Activated T-cell treated with anti-CD3 and anti-CD28 coated beads, Interleukin-2, amount 50 U/mL, for 4 hours (primary cell): ENCODE results near the gene NOS1AP. TPM values are rescaled to one million over a fixed set of nuclear protein-coding genes. Genes with fewer than 3 reads are reported as not detected.
"Not testable (repeated sequence)": the region's sequence is repeated elsewhere in the genome, so short reads cannot be mapped to it uniquely, and the experiment has no call there.

ENCODE experiments used
- ATAC-seq, 2 donors: fragments of 200-7000 bp; cut with Tn5 transposase; one replicate each; pipeline ENCODE4 v1.10.0; 2021
- DNase-seq: peaks from one replicate; pipeline ENCODE4 v3.0.0-alpha.2; 2020
- H3K27me3 Mint-ChIP-seq: one replicate; pipeline ENCODE4 v1.8.0; 2021; ENCODE audit warnings: low read depth, mixed read lengths
- H3K36me3 Mint-ChIP-seq: one replicate; pipeline ENCODE4 v1.8.0; 2022; ENCODE audit warnings: mixed read lengths; ENCODE audit not compliant: insufficient read depth
- H3K4me1 Mint-ChIP-seq: one replicate; pipeline ENCODE4 v1.8.0; 2021; ENCODE audit warnings: low read depth, mixed read lengths
- H3K4me3 Mint-ChIP-seq: one replicate; pipeline ENCODE4 v1.8.0; 2021; ENCODE audit warnings: mild to moderate bottlenecking, moderate library complexity, mixed read lengths
- H3K9me3 Mint-ChIP-seq: one replicate; pipeline ENCODE4 v1.8.0; 2021; ENCODE audit warnings: mixed read lengths
- total RNA-seq, 3 donors: library from RNA; stranded (reverse); gene quantifications; one replicate each; pipeline ENCODE4 v1.2.1, GENCODE V29; 2021

NOS1AP gene
- total RNA-seq, 3 donors from 2014 or later = 0.05 to 0.37 (median 0.13) TPM

- Mint-ChIP-seq H3K4me1 (no peaks in the 10 kb centered on the region), H3K4me3 (no peak overlapping the region), H3K27me3 (peaks cover 28% of the 10 kb centered on the region), H3K36me3 (no peaks in the 10 kb centered on the region), H3K9me3 (no peaks in the 10 kb centered on the region)
- no peak for DNase-seq
- no peak for ATAC-seq
Measured at GRCh38 chr1:162166917-162167615, 97.6 kb downstream of the NOS1AP start.

- H3K4me3 Mint-ChIP-seq = no peak overlapping the region
Measured at GRCh38 chr1:162168261-162168660, 98.8 kb downstream of the NOS1AP start.

GRCh38 chr1:162169031-162169790 is 99.7 kb downstream of the NOS1AP start:
- H3K36me3 Mint-ChIP-seq = no peaks in the 10 kb centered on the region

More at GRCh38 chr1:162168261-162168660, 98.8 kb downstream of the NOS1AP start:
- Mint-ChIP-seq H3K36me3 (no peaks in the 10 kb centered on the region), H3K27me3 (peaks cover 27% of the 10 kb centered on the region), H3K4me1 (no peaks in the 10 kb centered on the region), H3K9me3 (no peaks in the 10 kb centered on the region)
- ATAC-seq (no peak), DNase-seq (no peak)

DNA sequence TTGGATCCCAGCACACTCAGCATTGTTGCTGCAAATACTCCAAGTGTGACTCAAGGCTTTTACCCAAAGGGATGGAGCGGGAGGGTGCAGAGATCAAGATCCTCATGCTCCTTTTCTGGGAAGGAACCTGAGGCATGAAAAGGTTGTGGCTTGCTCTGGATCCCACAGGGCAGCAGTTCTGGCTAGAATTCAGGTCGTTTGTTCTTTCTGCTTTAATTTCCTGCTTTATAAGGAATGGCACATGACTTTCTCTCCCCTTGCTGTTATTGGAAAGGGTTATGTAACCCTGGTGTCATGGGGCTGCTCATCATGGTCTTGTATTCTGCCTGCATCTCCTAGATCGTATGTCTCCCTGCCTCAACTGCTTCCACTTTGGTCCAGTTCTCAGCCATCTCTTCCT is 101.6 kb downstream of the NOS1AP start:
- no peaks in the 10 kb centered on the region for H3K9me3 Mint-ChIP-seq
- H3K4me1 Mint-ChIP-seq = no peaks in the 10 kb centered on the region
- ATAC-seq = no peak
- no peak overlapping the region for H3K4me3 Mint-ChIP-seq
- no peaks in the 10 kb centered on the region for H3K36me3 Mint-ChIP-seq
- DNase-seq = no peak
- peaks cover 13% of the 10 kb centered on the region for H3K27me3 Mint-ChIP-seq

More at GRCh38 chr1:162169031-162169790, 99.7 kb downstream of the NOS1AP start:
- DNase-seq = no peak
- H3K9me3 Mint-ChIP-seq = no peaks in the 10 kb centered on the region
- peaks cover 25% of the 10 kb centered on the region for H3K27me3 Mint-ChIP-seq
- no peaks in the 10 kb centered on the region for H3K4me1 Mint-ChIP-seq
- no peak overlapping the region for H3K4me3 Mint-ChIP-seq
- no peak for ATAC-seq

DNA sequence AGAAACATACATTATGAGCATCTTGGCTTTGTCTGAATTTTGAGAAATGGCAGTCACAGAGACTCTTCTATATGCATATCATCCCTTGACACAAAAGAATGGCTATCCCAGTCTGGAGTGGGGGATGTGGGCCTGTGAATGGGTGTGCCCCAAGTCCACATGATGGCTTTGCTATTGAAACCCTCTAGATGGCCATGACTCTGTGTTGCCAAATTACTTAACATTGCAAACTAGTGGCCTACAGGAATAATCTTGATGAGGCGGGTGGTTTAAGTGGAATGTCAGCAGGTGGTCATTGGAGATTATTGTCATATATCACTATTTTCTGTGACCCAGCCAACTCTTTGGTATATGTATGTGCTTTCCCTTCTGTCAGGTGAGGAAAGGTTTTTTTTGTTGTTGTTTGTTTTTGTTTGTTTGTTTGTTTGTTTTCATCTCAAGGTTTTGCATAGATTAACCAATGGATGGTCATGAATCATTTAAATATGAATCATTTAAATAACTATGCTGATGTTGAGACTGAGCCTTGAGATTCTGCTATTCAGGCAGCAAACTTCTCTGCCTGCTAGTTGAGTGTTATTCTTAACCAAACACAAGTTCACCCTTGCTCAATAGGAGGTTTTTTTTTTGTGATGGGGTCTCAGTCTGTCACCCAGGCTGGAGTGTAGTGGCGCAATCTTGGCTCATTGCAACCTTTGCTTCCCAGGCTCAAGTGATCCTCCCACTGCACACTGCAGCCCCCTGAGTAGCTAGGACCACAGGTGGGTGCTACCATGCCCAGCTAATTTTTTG is 103.0 kb downstream of the NOS1AP start:
- no peaks in the 10 kb centered on the region for H3K9me3 Mint-ChIP-seq
- ATAC-seq = no peak
- no peaks in the 10 kb centered on the region for H3K36me3 Mint-ChIP-seq
- DNase-seq = no peak
- H3K27me3 Mint-ChIP-seq = peaks cover 10% of the 10 kb centered on the region
- no peak overlapping the region for H3K4me3 Mint-ChIP-seq
- no peaks in the 10 kb centered on the region for H3K4me1 Mint-ChIP-seq

GRCh38 chr1:162173607-162174006 is 104.1 kb downstream of the NOS1AP start:
- not testable (repeated sequence) for H3K9me3 Mint-ChIP-seq, DNase-seq, ATAC-seq, H3K4me3 Mint-ChIP-seq, H3K36me3 Mint-ChIP-seq, H3K4me1 Mint-ChIP-seq
- H3K27me3 Mint-ChIP-seq = peaks cover 10% of the 10 kb centered on the region

DNA sequence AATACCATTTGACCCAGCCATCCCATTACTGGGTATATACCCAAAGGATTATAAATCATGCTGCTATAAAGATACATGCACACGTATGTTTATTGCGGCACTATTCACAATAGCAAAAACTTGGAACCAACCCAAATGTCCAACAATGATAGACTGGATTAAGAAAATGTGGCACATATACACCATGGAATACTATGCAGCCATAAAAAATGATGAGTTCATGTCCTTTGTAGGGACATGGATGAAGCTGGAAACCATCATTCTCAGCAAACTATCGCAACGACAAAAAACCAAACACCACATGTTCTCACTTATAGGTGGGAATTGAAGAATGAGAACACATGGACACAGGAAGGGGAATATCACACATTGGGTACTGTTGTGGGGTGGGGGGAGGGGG is 104.5 kb downstream of the NOS1AP start:
- not testable (repeated sequence) for H3K36me3 Mint-ChIP-seq, H3K4me1 Mint-ChIP-seq, H3K4me3 Mint-ChIP-seq, DNase-seq, H3K9me3 Mint-ChIP-seq, H3K27me3 Mint-ChIP-seq, ATAC-seq

DNA sequence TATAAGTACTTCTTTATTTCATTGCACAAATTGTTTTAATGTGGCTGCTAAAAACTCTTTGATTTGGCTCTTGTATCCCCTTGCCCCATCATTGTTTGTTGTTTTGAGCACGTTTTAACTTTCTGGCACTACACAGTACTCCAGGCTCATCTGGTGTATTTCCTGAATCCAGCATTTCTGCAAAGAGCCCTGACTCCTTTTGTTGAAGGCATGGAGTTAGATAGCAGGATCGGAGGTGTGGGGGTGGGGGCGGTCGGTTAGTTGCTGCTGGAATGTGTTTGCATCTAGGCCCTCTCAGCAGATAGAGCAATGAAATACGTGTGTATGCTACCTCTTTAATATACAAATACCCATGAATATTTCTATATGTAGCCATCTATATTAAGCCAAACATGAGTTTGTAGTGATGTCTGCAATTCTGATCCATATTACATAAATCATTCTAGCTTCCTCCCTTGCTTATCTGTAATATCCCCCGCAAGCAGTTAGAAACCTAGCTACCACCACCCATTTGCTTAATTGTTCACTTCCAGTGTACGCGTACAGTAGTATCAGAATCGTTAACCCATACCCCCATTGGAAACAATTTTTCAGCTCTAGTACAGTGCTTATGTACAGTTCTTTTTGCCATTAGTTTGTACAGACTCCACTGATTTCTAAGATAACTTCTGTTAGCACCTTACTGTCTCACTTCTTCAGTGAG is 106.0 kb downstream of the NOS1AP start:
- H3K36me3 Mint-ChIP-seq = no peaks in the 10 kb centered on the region
- H3K27me3 Mint-ChIP-seq = peaks cover 7% of the 10 kb centered on the region
- ATAC-seq (no peak), DNase-seq (no peak)
- H3K4me3 Mint-ChIP-seq = no peak overlapping the region
- H3K4me1 Mint-ChIP-seq = no peaks in the 10 kb centered on the region
- H3K9me3 Mint-ChIP-seq = no peaks in the 10 kb centered on the region

- ATAC-seq (no peak), DNase-seq (no peak)
- H3K4me3 Mint-ChIP-seq = no peak overlapping the region
- H3K27me3 Mint-ChIP-seq = peaks cover 7% of the 10 kb centered on the region
- no peaks in the 10 kb centered on the region for H3K9me3 Mint-ChIP-seq
- no peaks in the 10 kb centered on the region for H3K4me1 Mint-ChIP-seq
- H3K36me3 Mint-ChIP-seq = no peaks in the 10 kb centered on the region
Measured at GRCh38 chr1:162177126-162177525, 107.6 kb downstream of the NOS1AP start.

DNA sequence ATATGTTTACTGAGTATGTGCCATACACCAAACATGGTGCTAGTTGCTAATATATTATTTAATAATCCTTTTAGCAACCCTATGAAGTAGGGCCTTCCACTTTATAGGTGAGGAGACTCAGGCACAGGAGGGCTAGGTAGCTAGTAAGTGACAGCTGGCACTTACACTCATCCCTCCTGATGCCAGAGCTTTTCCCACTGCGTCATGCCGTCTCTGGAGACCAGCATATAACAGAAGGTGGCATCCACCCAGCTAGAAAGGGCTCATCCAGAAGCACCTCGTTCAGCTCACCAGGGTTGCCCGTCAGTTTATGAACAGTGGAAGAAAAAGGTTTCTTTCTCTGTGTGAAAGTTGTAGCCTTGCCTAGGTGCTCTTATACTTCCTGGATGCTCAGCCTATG is 108.9 kb downstream of the NOS1AP start:
- Mint-ChIP-seq H3K4me1 (no peaks in the 10 kb centered on the region), H3K27me3 (peaks cover 7% of the 10 kb centered on the region), H3K9me3 (no peaks in the 10 kb centered on the region), H3K36me3 (no peaks in the 10 kb centered on the region), H3K4me3 (no peak overlapping the region)
- DNase-seq (no peak), ATAC-seq (no peak)

GRCh38 chr1:162179121-162179520 is 109.6 kb downstream of the NOS1AP start:
- ATAC-seq = no peak
- Mint-ChIP-seq H3K4me3 (no peak overlapping the region), H3K9me3 (no peaks in the 10 kb centered on the region), H3K36me3 (no peaks in the 10 kb centered on the region), H3K4me1 (no peaks in the 10 kb centered on the region), H3K27me3 (peaks cover 7% of the 10 kb centered on the region)
- DNase-seq = no peak

DNA sequence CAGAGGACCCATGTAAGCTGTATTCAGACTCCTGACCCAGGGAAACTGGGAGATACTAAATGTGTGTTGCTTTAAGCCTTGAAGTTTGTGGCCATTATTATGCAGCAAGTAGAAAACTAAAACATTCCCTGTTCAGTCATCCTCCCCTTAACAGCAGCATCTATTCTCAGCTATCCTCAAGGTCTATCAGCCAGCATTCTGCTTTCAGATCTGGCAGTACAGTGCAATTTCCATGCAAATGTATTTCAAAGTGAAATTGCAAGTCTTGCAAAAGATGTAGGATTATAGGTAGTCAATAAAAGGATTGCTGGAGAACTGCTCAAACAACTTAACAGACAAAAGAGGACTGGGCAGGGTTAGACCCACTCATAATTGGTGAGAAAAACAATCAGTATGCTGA is 111.3 kb downstream of the NOS1AP start:
- Mint-ChIP-seq H3K36me3 (no peaks in the 10 kb centered on the region), H3K27me3 (peaks cover 9% of the 10 kb centered on the region), H3K9me3 (no peaks in the 10 kb centered on the region), H3K4me1 (no peaks in the 10 kb centered on the region), H3K4me3 (no peak overlapping the region)
- DNase-seq = no peak
- ATAC-seq = no peak

GRCh38 chr1:162182090-162182489 is 112.6 kb downstream of the NOS1AP start:
- ATAC-seq = no peak
- Mint-ChIP-seq H3K9me3 (peaks cover 4% of the 10 kb centered on the region), H3K4me3 (no peak overlapping the region), H3K27me3 (peaks cover 13% of the 10 kb centered on the region), H3K36me3 (no peaks in the 10 kb centered on the region), H3K4me1 (no peaks in the 10 kb centered on the region)
- DNase-seq = no peak
